Measurements from ENCODE around the gene APOBR. TPM values are rescaled to one million over a fixed set of nuclear protein-coding genes. Genes with fewer than 3 reads are reported as not detected.
"Not testable (repeated sequence)": the region's sequence is repeated elsewhere in the genome, so short reads cannot be mapped to it uniquely, and the experiment has no call there.

Gene APOBR
- polyA plus RNA-seq, 1 donor: 1.2 TPM

DNA sequence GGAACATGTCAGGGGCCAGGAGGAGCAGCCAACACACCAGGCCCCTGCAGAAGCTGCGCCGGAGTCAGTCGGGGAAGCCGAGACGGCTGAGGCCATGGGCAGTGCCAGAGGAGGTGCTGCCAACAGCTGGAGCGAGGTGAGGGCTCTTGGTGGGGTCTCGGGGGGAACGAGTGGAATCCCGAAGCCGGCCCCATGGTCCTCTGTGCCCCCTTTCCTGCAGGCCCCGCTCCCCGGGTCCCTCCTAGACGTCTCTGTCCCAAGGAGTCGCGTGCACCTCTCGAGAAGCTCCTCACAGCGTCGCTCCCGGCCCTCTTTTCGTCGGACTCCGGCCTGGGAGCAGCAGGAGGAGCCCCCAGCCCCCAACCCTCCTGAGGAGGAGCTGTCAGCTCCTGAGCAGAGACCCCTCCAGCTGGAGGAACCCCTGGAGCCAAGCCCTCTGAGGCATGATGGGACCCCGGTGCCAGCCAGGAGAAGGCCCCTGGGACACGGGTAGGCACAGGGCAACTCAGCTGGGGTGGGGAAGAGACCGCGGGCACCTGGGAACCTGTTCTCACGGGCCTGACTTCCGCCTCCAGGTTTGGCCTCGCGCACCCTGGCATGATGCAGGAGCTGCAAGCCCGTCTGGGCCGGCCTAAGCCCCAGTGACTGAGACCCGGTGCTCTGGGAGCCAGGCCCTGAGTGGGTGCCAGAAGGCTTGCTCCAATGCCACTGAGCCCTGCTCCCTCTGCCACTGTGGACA lies 3.6 kb downstream of the APOBR start:
- DNase-seq: no peak

DNA sequence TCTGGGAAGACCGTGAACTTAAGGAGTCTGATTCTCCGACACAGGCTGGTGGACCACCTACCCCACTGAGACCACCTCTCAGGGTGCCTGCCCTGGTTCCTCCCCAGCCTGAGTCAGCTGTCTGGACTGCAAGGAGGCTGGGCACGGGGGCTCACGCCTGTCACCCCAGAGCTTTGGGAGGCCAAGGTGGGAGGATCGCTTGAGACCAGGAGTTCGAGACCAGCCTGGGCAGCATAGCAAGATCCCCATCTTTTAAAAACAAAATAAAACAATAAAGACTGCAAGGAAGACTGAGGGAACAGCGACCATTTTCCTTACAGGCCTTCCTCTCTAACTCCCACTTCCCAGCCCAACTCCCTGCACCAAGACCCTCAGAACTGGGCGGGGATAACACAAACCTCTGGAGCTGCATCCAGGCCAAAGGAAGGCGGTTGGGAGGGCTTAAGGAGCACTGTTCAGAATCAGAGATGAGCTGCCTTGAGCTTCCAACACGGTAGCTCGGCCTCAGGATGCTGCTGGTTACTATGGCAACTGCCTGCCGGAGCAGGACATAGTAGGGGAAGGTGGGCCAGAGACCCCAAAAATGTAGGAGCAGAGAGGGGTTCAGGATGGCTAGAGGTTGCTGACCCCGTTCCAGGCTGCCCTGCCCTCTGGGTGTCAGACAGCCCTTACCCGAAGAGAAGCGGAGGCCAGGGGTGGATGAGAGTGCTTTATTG lies 4.4 kb downstream of the APOBR start:
- no peak for DNase-seq

DNA sequence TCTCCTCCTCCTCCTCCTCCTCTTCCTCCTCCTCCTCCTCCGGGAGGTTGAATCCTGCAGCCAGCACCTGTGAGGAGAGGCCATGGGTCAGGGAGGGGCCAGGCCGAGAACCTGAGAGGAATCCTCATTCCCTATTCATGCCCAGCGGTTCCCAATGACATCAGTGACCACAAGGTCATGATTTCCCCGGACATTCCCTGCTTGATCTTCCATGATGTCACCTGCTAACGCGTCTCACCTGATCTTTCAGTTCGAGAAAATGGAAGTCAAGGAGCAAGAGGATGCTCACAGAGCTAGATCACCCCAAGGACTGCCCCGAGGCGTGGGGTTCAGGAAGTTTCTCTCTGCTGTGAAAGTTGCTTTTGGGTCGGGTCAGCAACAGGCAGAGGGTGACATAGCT lies 5.4 kb downstream of the APOBR start:
- DNase-seq: no peak

- DNase-seq: not testable (repeated sequence)
Measured at GRCh38 chr16:28500476-28501180, 6.2 kb downstream of the APOBR start.

DNA sequence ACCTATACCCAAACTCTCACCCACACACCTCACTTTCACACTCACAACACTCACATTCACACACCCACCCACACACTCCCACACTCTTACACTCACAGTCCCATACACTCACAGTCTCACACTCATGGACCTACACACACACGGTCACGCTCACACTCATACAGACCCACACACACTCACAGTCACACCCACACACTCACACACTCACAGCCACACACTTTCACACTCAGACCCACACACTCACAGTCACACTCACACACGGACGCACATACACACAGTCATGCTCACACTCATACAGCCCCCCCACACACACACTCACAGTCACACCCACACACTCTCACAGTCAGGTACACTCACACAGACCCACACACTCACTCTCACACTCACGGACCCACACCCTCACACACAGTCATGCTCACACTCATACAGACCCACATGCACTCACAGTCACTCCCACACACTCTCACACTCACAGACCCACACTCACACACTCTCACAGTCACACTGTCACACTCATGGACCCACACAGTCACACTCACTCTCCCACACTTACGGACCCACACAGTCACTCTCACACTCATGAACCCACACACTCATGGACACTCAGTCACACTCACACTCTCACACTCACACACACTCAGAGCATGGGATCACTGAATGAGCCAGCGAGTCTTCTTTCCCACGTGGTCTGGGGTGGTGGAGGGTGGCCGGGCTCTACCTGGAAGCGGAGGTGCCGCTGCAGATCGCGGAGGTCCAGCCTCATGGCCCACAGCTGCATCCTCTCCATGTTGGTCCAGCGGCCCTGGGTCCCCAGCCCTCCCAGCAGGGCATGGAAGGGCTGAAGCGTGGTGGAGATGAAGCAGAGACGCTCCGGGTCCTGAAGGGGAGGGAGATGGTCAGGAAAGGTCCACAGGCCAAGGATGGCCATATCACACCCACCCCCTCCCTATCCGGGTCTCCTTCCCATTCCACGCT lies 7.1 kb downstream of the APOBR start:
- no peak for DNase-seq

DNA sequence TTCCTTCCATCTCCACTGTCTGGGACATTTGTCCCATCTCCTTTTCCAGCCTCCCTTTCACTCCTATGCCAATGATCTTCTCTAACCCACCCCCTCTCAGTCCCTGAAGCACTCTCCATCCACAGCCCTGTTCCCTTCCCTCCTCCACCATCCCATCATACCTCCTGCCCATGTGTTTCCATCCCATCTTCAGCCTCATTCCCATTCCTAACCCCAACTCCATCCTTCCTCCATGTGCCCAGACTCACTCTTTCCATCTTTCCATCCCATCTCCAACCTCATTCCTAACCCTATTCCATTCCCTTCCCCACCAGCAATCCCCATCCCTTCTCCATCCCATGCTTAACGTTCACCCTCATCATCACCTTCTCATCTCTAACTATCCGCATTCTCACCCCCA lies 7.8 kb downstream of the APOBR start:
- DNase-seq: no peak

DNA sequence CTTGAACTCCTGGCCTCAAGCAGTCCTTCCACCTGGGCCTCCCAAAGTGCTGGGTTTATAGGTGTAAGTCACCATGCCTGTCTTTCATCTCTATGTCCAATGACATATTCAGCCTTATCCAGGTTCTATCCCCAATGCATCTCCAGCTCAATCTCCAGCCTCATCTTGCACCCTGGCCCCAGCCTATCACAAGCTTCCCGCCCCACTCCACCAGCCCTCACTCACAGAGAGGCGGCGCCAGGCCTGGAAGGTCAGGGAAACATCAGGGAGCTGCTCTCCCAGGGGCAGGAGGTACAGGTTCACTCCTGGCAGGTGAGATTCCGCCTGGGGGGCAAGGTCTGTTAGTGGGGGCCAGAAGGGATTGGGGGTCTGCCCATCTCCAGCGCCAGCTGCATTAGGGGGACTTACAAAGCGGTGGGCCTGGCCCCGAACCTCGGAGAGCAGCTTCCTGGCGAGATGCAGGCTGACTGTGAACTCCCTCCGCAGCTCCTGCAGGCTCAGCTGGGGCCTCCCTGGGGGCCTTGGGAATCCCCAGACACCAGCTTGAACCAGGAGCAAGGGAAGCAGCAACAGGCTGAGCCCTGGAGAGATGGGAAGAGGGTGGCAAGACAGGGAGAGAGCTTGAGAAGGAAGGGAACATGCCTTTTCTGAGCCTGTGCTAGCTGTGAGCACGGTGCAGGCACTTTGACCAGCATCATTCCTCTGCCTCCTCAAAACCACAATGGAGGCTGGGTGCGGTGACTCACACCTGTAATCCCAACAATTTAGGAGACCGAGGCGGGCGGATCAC lies 9.2 kb downstream of the APOBR start:
- no peak for DNase-seq

- no peak for DNase-seq
Measured at GRCh38 chr16:28504707-28505404, 10.4 kb downstream of the APOBR start.

DNA sequence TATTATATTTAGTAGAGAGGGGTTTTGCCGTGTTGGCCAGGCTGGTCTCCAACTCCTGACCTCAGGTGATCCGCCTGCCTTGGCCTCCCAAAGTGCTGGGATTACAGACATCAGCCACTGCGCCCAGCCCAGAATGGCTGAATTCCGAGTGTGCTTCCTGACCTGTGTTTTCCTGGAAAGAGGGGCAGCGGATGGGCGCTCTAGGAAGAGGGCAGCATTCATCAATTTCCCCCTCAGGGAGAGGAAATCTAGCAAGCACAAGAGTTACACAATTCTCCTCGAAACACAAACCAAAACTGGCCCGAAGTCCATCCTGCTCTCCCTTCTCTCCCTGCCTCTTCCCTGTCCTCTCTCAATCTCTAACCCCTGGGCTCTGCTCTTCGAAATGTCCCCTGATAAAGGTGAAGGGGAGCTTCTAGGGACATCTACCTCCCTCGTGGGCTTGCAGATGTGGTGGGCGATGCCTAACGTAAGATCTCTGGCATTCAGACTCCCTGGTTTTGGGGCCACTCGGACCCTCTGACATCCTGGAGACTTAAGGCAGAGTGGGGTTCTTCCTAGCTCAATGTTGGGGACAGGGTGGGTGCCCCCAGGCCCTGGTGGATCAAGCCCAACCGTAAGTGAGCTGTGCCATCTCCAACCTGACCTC lies 11.2 kb downstream of the APOBR start:
- no peak for DNase-seq

DNA sequence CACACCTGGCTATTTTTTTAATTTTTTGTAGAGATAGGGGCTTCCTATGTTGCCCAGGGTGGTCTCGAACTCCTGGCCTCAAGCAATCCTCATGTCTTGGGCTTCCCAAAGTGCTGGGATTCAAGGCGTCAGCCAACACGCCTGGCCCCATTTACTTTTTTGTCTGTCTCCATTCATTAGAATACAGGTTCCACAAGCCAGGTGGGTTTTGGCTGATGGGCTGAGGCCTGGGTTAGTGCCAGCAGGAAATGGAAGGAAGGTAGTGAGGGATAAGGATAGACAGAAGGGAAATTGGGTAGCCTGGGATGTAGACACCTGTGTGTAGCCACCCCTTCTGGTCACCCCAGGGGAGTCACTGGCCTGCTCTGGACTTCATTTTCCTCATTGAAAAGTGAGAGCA lies 16.6 kb downstream of the APOBR start:
- DNase-seq: no peak

- no peak for DNase-seq
Measured at GRCh38 chr16:28511801-28512789, 17.7 kb downstream of the APOBR start.

DNA sequence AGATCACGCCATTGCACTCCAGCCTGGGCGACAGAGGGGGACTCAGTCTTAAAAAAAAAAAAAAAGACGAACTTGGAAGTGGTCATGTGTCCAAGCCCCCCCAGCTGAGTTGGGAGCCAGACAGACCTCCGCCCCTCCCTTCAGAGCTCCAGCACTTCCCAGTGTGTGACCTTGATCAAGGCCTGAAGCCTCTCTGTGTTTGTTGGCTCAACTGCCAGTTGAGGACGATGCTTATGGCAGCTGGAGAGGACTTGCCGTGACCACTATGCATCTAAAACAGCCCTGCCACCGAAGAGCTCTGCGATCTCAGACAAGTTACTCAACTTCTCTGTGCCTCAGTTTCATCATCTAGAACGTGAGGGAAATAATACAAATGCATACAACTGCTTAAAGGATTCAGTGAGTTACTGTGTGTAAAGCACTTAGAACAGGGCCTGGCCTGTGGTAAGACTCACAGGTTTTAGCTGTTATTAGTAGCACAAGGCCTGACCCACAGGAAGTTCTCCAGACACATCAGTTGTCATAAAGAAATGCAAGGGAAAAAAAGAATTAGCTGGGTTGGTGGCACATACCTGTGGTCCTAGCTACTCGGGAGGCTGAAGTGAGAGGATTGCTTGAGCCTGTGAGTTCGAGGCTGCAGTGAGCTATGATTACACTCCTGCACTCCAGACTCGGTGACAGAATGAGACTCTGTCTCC lies 19.2 kb downstream of the APOBR start:
- DNase-seq: no peak

GRCh38 chr16:28514246-28514645 lies 19.8 kb downstream of the APOBR start:
- DNase-seq: no peak

DNA sequence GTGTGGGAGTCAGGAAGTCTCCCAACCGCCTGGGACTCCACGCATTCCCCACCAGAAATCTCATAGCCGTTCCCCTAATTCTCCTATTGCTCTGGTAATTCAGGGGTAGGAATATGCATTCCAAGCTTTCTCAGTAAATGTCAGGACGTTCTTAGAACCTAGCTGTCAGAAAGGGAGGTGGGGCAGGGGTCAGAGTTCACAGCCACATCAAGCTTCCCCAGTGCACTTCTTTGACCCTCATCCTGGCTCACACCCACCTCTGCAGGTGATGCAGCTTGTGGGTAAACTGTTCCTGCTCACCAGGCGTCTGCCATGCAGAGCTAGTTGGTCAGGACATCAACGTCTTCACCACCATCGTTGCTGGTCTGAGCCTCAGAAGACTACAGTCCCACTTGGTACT lies 26.2 kb downstream of the APOBR start:
- no peak for DNase-seq

DNA sequence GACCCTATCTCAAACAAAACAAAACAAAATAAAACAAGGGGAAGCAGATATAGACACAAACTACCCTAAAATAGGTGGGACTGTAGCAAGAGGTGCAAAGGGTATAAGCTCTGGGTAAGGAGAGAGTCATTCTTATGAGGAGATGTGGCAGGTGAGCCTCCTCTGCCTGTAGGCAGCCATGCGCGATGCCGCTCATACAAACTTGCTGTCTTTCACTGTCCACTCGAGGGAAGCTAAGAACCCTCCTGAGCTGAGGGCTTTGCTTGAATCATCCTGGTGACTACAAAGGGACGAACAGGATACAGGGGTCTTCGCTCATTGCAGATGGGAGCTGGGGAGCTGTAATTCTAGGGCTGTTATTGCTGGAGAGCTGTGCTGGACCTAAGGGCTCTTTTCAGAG lies 27.0 kb downstream of the APOBR start:
- DNase-seq: no peak

DNA sequence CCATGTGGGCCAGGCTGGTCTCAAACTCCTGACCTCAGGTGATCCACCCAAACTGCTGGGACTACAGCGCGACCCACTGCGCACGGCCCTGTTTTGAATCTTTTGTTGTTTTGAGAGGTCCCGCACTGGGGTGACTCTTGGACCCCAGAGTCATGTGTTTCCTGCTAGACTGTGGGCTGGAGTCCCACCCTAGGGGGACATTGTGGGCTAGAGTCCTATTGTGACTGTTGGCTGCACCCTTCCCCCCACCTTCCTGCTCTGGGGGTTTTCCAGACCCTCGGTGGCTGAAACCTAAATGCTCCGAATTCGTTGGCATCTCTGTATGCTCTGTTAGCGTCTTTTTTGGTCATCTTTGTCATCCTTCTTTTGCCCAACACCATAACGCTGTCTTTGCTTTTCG lies 28.3 kb downstream of the APOBR start:
- DNase-seq: no peak

- DNase-seq: no peak
Measured at GRCh38 chr16:28524681-28525171, 30.3 kb downstream of the APOBR start.
